Measurements from ENCODE around the gene PSMG3.

DNA sequence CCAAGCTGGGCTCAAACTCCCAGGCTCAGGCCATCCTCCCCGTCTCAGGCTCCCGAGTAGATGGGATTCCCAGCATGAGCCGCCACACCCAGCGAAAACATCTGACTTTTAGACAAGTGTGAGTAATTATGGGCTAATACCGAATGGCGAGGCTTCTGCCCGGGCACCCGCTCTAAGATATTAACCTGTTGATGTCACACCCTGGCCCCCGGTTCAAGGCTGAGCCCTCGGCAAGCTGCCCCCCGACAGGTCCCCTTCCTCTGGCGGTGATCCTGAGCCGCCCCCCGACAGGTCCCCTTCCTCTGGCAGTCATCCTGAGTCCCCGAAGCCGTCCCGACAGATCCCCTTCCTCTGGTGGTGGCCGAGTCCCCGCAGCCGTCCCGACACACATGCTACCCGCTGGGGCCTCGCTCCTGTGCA is 5.2 kb downstream of the PSMG3 start:
- TF ChIP-seq, protein P1, sequence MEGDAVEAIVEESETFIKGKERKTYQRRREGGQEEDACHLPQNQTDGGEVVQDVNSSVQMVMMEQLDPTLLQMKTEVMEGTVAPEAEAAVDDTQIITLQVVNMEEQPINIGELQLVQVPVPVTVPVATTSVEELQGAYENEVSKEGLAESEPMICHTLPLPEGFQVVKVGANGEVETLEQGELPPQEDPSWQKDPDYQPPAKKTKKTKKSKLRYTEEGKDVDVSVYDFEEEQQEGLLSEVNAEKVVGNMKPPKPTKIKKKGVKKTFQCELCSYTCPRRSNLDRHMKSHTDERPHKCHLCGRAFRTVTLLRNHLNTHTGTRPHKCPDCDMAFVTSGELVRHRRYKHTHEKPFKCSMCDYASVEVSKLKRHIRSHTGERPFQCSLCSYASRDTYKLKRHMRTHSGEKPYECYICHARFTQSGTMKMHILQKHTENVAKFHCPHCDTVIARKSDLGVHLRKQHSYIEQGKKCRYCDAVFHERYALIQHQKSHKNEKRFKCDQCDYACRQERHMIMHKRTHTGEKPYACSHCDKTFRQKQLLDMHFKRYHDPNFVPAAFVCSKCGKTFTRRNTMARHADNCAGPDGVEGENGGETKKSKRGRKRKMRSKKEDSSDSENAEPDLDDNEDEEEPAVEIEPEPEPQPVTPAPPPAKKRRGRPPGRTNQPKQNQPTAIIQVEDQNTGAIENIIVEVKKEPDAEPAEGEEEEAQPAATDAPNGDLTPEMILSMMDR (IDR thresholded peaks at IDR 0.05; ENCODE audit: insufficient read depth, low read length, poor library complexity, severe bottlenecking), result no peak
- no peak for TF ChIP-seq EZH2phosphoT487 (conservative IDR thresholded peaks at IDR 0.05; ENCODE audit: low read length)
